Measurements from ENCODE around the gene KRTAP2-3. TPM values are rescaled to one million over a fixed set of nuclear protein-coding genes. Genes with fewer than 3 reads are reported as not detected.

Gene KRTAP2-3
- total RNA-seq, 2 donors from 2014 or later: not detected

- H3K36me3 Mint-ChIP-seq (ENCODE audit: low read depth): no peaks in the 10 kb centered on the region
- H3K27me3 ChIP-seq (ENCODE audit: control insufficient read depth, insufficient read depth, low read length, poor library complexity, severe bottlenecking): no peaks in the 10 kb centered on the region
- no peaks in the 10 kb centered on the region for H3K9me3 Mint-ChIP-seq
- no peaks in the 10 kb centered on the region for H3K36me3 ChIP-seq (ENCODE audit: control insufficient read depth, insufficient read depth, low read length)
- H3K4me3 ChIP-seq (ENCODE audit: low read length): no peak overlapping the region
- no peak for TF ChIP-seq CTCF (conservative IDR thresholded peaks at IDR 0.05)
- H3K9ac ChIP-seq (ENCODE audit: extremely low read depth, low read length, poor library complexity, severe bottlenecking): no peak overlapping the region
- no peak overlapping the region for H3K27ac ChIP-seq (ENCODE audit: low read depth, low read length)
- H3K4me1 ChIP-seq (ENCODE audit: control insufficient read depth, insufficient read depth, low read length): no peaks in the 10 kb centered on the region
- no peak overlapping the region for H3K4me3 Mint-ChIP-seq
- DNase-seq: no peak
- H3K9me3 ChIP-seq (ENCODE audit: control insufficient read depth, low read length): no peaks in the 10 kb centered on the region
- peaks cover 3% of the 10 kb centered on the region for H3K4me1 Mint-ChIP-seq
- no peaks in the 10 kb centered on the region for H3K27me3 Mint-ChIP-seq (ENCODE audit: insufficient read depth)
- H3K27ac Mint-ChIP-seq: no peak overlapping the region
- 92 to 100% methylated on average over 2 to 3 of the region's 3 CpGs for WGBS, 2 experiments (ENCODE audit: insufficient coverage in 1 of 2, insufficient read length in 1 of 2)
Measured at GRCh38 chr17:41019415-41019814, 40.5 kb downstream of the KRTAP2-3 start.

GRCh38 chr17:41018541-41018940 is 41.4 kb downstream of the KRTAP2-3 start:
- WGBS, 2 experiments (ENCODE audit: insufficient coverage in 1 of 2, insufficient read length in 1 of 2): 85 to 100% methylated on average over 1 to 3 of the region's 3 CpGs
- H3K9ac ChIP-seq (ENCODE audit: extremely low read depth, low read length, poor library complexity, severe bottlenecking): no peak overlapping the region
- Mint-ChIP-seq H3K27ac (no peak overlapping the region), H3K36me3 (ENCODE audit: low read depth) (no peaks in the 10 kb centered on the region), H3K9me3 (no peaks in the 10 kb centered on the region), H3K4me1 (peaks cover 3% of the 10 kb centered on the region), H3K27me3 (ENCODE audit: insufficient read depth) (no peaks in the 10 kb centered on the region), H3K4me3 (no peak overlapping the region)
- H3K27me3 ChIP-seq (ENCODE audit: control insufficient read depth, insufficient read depth, low read length, poor library complexity, severe bottlenecking): no peaks in the 10 kb centered on the region
- DNase-seq: no peak
- no peaks in the 10 kb centered on the region for H3K36me3 ChIP-seq (ENCODE audit: control insufficient read depth, insufficient read depth, low read length)
- H3K4me1 ChIP-seq (ENCODE audit: control insufficient read depth, insufficient read depth, low read length): no peaks in the 10 kb centered on the region
- no peak overlapping the region for H3K4me3 ChIP-seq (ENCODE audit: low read length)
- no peak for TF ChIP-seq CTCF (conservative IDR thresholded peaks at IDR 0.05)
- no peaks in the 10 kb centered on the region for H3K9me3 ChIP-seq (ENCODE audit: control insufficient read depth, low read length)
- H3K27ac ChIP-seq (ENCODE audit: low read depth, low read length): no peak overlapping the region

- H3K27ac Mint-ChIP-seq: no peak overlapping the region
- peaks cover 8% of the 10 kb centered on the region for H3K4me1 Mint-ChIP-seq
- Histone ChIP-seq H3K4me3 (ENCODE audit: low read length) (no peak overlapping the region), H3K27ac (ENCODE audit: low read depth, low read length) (no peak overlapping the region), H3K9me3 (ENCODE audit: control insufficient read depth, low read length) (no peaks in the 10 kb centered on the region), H3K4me1 (ENCODE audit: control insufficient read depth, insufficient read depth, low read length) (no peaks in the 10 kb centered on the region), H3K36me3 (ENCODE audit: control insufficient read depth, insufficient read depth, low read length) (no peaks in the 10 kb centered on the region), H3K9ac (ENCODE audit: extremely low read depth, low read length, poor library complexity, severe bottlenecking) (no peak overlapping the region), H3K27me3 (ENCODE audit: control insufficient read depth, insufficient read depth, low read length, poor library complexity, severe bottlenecking) (no peaks in the 10 kb centered on the region)
- no peak for TF ChIP-seq CTCF (conservative IDR thresholded peaks at IDR 0.05)
- H3K27me3 Mint-ChIP-seq (ENCODE audit: insufficient read depth): no peaks in the 10 kb centered on the region
- WGBS, 2 experiments (ENCODE audit: insufficient coverage in 1 of 2, insufficient read length in 1 of 2): 90 to 95% methylated on average over 12 to 13 of the region's 13 CpGs
- no peak overlapping the region for H3K4me3 Mint-ChIP-seq
- no peak for DNase-seq
- no peaks in the 10 kb centered on the region for H3K9me3 Mint-ChIP-seq
- no peaks in the 10 kb centered on the region for H3K36me3 Mint-ChIP-seq (ENCODE audit: low read depth)
Measured at GRCh38 chr17:41016578-41017215, 43.2 kb downstream of the KRTAP2-3 start.

Measured in endodermal cell (in vitro differentiated cells).